Left ventricle myocardium inferior (tissue), 1 donor: Measurements from ENCODE around the gene DARS2. TPM values are rescaled to one million over a fixed set of nuclear protein-coding genes. Genes with fewer than 3 reads are reported as not detected.

ENCODE experiments used
- DNase-seq: peaks from one replicate; pipeline ENCODE4 v3.0.0-alpha.2; 2020
- H3K27ac ChIP-seq: fragments of 200-600 bp; replicated peaks from 2 replicates; pipeline ENCODE4 v1.8.0; 2021
- H3K27me3 ChIP-seq: fragments of 200-600 bp; 2 replicates; pipeline ENCODE4 v1.8.0; 2021; ENCODE audit warnings: low read depth
- H3K36me3 ChIP-seq: fragments of 200-600 bp; 2 replicates; pipeline ENCODE4 v1.8.0; 2021
- H3K4me1 ChIP-seq: fragments of 200-600 bp; 2 replicates; pipeline ENCODE4 v1.8.0; 2021
- H3K4me3 ChIP-seq: fragments of 200-600 bp; 2 replicates; pipeline ENCODE4 v1.8.0; 2021; ENCODE audit warnings: mild to moderate bottlenecking, moderate library complexity
- H3K9me3 ChIP-seq: fragments of 200-600 bp; replicated peaks from 2 replicates; pipeline ENCODE4 v1.8.0; 2021
- intact Hi-C: fragments of 100-400 bp; cut with micrococcal nuclease; formaldehyde crosslinking; loops from one replicate; pipeline ENCODE4 v1.11.0; 2022
- long read RNA-seq: library from polyadenylated mRNA; unstranded; transcript quantifications from one replicate; pipeline ENCODE4 v2.0.0, GENCODE V29; 2021
- total RNA-seq: library from RNA; stranded (reverse); fragmentation: NEBNext Ultra II Directional; extraction: Animal tissue kit (Norgen Biotek cat#: 25700); gene quantifications from one replicate; pipeline ENCODE4 v1.2.1, GENCODE V29; 2021
- TF ChIP-seq, protein P1 (sequence below): fragments of 200-600 bp; IDR thresholded peaks from 2 replicates; pipeline ENCODE4 v1.8.0; 2021; ENCODE audit warnings: antibody characterized with exemption, mild to moderate bottlenecking, borderline replicate concordance
- donor health status: DM: no; HTN: yes; CAD: no; lungs with severe emphysema.

The DARS2 gene, protein sequence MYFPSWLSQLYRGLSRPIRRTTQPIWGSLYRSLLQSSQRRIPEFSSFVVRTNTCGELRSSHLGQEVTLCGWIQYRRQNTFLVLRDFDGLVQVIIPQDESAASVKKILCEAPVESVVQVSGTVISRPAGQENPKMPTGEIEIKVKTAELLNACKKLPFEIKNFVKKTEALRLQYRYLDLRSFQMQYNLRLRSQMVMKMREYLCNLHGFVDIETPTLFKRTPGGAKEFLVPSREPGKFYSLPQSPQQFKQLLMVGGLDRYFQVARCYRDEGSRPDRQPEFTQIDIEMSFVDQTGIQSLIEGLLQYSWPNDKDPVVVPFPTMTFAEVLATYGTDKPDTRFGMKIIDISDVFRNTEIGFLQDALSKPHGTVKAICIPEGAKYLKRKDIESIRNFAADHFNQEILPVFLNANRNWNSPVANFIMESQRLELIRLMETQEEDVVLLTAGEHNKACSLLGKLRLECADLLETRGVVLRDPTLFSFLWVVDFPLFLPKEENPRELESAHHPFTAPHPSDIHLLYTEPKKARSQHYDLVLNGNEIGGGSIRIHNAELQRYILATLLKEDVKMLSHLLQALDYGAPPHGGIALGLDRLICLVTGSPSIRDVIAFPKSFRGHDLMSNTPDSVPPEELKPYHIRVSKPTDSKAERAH
- total RNA-seq: 15.1 TPM
- long read RNA-seq, transcript DARS2-201 (17 exons, 3,441 nt): major isoform, 11 of 13 reads
- long read RNA-seq, partial matches to known transcripts: 0 of 13 reads
- long read RNA-seq, other reads (novel, unspliced or antisense): 0 of 13 reads

DNA sequence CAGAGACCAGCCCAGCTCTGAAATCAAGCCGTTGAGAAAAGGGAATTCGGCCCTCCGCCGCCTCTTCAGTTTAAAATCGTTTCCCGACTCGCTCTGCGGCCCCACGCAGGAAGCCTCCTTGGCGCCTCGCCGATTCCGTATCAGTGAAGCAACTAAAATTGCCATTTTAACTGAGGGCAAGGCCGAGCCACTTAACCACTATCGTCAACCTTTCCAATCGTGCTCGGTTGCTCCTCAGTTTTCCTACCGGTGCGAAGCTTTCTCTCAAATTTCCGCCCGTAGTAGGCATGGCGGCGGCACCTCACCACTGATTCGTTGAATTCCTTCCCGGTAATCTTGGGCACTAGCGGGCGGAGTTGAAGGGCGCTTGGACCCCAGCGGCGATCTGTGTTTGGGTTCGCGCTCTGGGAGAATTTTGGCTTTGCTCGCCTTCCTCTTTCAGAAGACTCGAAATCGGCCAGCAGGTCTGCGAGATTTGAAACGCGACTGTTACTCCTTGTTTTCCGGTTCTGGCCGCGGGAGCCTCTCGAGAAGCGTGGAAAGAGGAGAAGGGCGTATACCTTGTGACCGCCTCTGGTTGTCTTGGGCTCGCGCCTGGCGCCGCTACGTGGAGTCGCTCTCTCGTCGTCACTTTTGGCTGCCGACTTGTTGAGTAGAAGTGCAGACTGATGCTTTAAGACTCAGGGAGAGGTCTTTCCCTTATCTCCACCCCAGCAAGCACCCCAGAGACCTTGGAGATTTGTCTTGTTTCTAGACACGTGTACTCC lies at the start of gene DARS2, which contains the start of gene CENPL:
TSS of gene DARS2 (plus strand) at position 359 of the 767 bp plus-strand sequence. CDS start 557 bp downstream, outside the sequence.
TSS of gene CENPL (minus strand) at position 569 of the 767 bp plus-strand sequence. CDS start 13,584 bp downstream, outside the sequence.
- Histone ChIP-seq H3K4me3 (peak within 1 kb of the TSS; percentile 91), H3K36me3 (no peaks in the 10 kb centered on the region), H3K4me1 (peaks cover 30% of the 10 kb centered on the region), H3K9me3 (no peaks in the 10 kb centered on the region), H3K27ac (peak within 1 kb of the TSS; percentile 97), H3K27me3 (no peaks in the 10 kb centered on the region)
- DNase-seq: peak; percentile 96
- TF ChIP-seq, protein P1, sequence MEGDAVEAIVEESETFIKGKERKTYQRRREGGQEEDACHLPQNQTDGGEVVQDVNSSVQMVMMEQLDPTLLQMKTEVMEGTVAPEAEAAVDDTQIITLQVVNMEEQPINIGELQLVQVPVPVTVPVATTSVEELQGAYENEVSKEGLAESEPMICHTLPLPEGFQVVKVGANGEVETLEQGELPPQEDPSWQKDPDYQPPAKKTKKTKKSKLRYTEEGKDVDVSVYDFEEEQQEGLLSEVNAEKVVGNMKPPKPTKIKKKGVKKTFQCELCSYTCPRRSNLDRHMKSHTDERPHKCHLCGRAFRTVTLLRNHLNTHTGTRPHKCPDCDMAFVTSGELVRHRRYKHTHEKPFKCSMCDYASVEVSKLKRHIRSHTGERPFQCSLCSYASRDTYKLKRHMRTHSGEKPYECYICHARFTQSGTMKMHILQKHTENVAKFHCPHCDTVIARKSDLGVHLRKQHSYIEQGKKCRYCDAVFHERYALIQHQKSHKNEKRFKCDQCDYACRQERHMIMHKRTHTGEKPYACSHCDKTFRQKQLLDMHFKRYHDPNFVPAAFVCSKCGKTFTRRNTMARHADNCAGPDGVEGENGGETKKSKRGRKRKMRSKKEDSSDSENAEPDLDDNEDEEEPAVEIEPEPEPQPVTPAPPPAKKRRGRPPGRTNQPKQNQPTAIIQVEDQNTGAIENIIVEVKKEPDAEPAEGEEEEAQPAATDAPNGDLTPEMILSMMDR: no peak
- intact Hi-C loops: loop anchor here (10.0 kb wide), 1 partner anchor 1080 kb away; no protein-coding TSS in a partner anchor

DNA sequence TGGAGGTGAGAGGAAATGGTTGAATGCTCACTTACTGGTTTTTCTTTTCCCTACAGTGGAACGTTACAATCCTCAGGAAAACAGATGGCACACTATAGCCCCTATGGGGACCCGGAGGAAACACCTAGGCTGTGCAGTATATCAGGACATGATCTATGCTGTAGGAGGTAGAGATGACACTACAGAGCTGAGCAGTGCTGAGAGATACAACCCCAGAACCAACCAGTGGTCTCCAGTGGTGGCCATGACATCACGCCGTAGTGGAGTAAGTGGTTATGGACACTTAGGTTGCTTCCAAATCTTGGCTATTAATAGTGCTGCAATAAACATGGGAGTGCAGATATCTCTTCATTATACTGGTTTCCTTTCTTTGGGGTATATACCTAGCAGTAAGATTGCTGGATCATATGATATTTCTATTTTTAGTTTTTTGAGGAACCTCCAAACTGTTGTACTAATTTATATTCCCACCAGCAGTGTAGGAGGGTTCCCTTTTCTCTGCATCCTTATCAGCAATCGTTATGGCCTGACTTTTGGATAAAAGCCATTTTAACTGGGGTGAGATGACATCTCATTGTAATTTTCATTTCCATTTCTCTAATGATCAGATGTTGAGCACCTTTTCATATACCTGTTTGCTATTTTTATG lies 48.8 kb upstream of the DARS2 start:
- no peak overlapping the region for H3K4me3 ChIP-seq
- no peak overlapping the region for H3K27ac ChIP-seq
- TF ChIP-seq, protein P1: no peak
- intact Hi-C loops: no loop called here
- peaks cover 71% of the 10 kb centered on the region for H3K36me3 ChIP-seq
- H3K27me3 ChIP-seq: no peaks in the 10 kb centered on the region
- H3K9me3 ChIP-seq: peaks cover 12% of the 10 kb centered on the region
- DNase-seq: no peak
- H3K4me1 ChIP-seq: no peaks in the 10 kb centered on the region

DNA sequence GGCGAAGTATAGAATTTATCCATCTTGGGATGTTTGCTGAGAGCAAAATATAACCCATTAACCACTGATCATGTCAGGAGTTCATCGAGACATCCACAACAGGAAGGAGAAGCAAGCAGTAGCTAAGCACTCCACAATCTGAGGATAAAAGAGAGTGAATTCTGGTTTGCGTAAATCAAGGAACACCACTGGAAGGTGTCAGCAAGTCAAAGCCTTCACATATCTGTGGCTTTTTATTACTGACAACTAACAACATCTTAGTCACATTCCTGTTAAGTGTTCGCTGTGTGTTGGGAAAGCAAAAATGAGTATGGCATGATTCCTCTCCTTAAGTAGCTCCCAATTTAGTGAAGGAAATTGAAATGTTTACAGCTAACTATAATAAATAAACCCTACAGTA lies 44.5 kb upstream of the DARS2 start:
- peaks cover 12% of the 10 kb centered on the region for H3K9me3 ChIP-seq
- no peak overlapping the region for H3K4me3 ChIP-seq
- no peak for DNase-seq
- intact Hi-C loops: no loop called here
- H3K27me3 ChIP-seq: no peaks in the 10 kb centered on the region
- no peaks in the 10 kb centered on the region for H3K4me1 ChIP-seq
- H3K36me3 ChIP-seq: peaks cover 92% of the 10 kb centered on the region
- TF ChIP-seq, protein P1: no peak
- no peak overlapping the region for H3K27ac ChIP-seq

DNA sequence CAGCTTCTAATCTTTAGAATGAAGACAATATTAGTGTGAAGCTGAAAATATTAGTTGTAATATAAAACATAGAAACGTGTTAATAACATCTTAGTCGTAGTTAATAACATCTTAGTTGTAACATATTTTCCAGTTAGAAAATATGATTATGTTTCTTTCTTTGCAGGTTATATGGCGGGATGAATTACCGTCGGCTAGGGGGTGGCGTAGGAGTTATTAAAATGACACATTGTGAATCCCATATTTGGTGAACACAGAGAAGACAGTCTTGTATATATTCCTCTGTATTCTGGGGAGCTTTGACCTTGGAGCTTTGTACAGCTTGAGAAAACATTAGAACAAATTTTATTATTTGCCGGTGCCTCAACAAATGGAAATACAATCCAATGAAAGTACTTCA lies 39.5 kb upstream of the DARS2 start:
- Histone ChIP-seq H3K27me3 (no peaks in the 10 kb centered on the region), H3K9me3 (no peaks in the 10 kb centered on the region), H3K4me1 (no peaks in the 10 kb centered on the region), H3K4me3 (no peak overlapping the region), H3K27ac (no peak overlapping the region), H3K36me3 (peaks cover 76% of the 10 kb centered on the region)
- intact Hi-C loops: no loop called here
- DNase-seq: no peak
- TF ChIP-seq, protein P1: no peak
